Cardiac muscle cell (in vitro differentiated cells and primary cell): ENCODE data around the gene C20orf144. TPM values are rescaled to one million over a fixed set of nuclear protein-coding genes. Genes with fewer than 3 reads are reported as not detected.
A peak's percentile ranks its signal among the peaks of the same experiment; 100 is the strongest.

Experiments used
- DNase-seq, 2 donors: peaks; one replicate each; pipeline versions ENCODE4 v3.0.0 to v3.0.0-alpha.2; 2010 to 2017; ENCODE audit warnings: low read depth in 1 of 2, low spot score in 1 of 2
- H3K27ac ChIP-seq: fragments of 200-600 bp; sonication (generic); 2 replicates; pipeline ENCODE4 v1.5.1; 2016
- H3K27me3 ChIP-seq: fragments of 200-600 bp; sonication (generic); 2 replicates; pipeline ENCODE4 v1.6.0; 2016; ENCODE audit warnings: control low read depth
- H3K36me3 ChIP-seq: fragments of 200-600 bp; sonication (generic); 2 replicates; pipeline ENCODE4 v1.5.1; 2016; ENCODE audit warnings: control low read depth
- H3K4me1 ChIP-seq: fragments of 200-600 bp; sonication (generic); 2 replicates; pipeline ENCODE4 v1.8.1; 2017; ENCODE audit warnings: low read depth, mild to moderate bottlenecking, mixed run types
- H3K4me3 ChIP-seq: fragments of 200-600 bp; sonication (generic); 2 replicates; pipeline ENCODE4 v1.5.1; 2016; ENCODE audit warnings: mild to moderate bottlenecking
- H3K9me3 ChIP-seq: fragments of 200-600 bp; sonication (generic); 2 replicates; pipeline ENCODE4 v1.5.1; 2017; ENCODE audit warnings: low read depth, mild to moderate bottlenecking, control low read depth
- polyA plus RNA-seq: library from polyadenylated mRNA; unstranded; fragments of >200 nt; fragmentation: Nextera tagmentation; extraction: Ambion mirVana; gene quantifications from 2 replicates; pipeline ENCODE4 v1.2.1, GENCODE V29; 2016
- total RNA-seq: library from RNA; depleted of rRNA; stranded (reverse); fragments of >200 nt; gene quantifications from 2 replicates; pipeline ENCODE4 v1.2.3, GENCODE V29; 2016
- TF ChIP-seq, protein P1 (sequence below): IDR thresholded peaks from 2 replicates; pipeline ENCODE4 v1.5.1; 2012; ENCODE audit warnings: low read depth, mild to moderate bottlenecking, low read length

C20orf144 gene
- total and polyA plus RNA-seq, 2 experiments from 2014 or later, result 0.21 to 1.4 TPM

DNA sequence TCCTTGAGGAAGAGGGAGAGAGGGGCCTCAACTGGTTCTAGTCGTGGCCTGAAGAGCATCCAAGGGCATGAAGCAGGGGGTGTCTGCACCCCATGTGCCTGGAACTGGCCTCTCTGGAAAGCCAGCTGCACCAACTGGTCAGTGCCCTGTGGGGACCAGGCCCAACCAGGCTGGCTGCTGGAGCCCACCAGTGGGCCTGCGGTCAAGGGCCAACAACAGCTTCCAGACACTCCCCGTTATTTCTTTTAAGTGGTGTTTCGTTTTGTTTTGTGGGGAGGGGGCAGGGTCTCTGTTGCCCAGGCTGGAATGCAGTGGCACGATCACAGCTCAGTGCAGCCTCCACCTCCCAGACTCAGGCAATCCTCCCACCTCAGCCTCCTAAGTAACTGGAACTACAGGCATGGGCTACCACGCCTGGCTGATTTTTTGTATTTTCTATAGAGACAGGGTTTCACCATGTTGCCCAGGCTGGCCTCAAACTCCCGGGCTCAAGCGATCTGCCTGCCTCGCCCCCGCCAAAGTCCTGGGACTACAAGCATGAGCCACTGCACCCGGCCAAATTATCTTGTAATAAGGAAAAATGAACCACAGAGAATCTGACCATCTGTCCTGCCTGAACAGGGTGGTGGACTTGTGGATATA lies 11.9 kb upstream of the C20orf144 start:
- no peak overlapping the region for H3K4me3 ChIP-seq
- H3K4me1 ChIP-seq, result peaks cover 18% of the 10 kb centered on the region
- TF ChIP-seq, protein P1, sequence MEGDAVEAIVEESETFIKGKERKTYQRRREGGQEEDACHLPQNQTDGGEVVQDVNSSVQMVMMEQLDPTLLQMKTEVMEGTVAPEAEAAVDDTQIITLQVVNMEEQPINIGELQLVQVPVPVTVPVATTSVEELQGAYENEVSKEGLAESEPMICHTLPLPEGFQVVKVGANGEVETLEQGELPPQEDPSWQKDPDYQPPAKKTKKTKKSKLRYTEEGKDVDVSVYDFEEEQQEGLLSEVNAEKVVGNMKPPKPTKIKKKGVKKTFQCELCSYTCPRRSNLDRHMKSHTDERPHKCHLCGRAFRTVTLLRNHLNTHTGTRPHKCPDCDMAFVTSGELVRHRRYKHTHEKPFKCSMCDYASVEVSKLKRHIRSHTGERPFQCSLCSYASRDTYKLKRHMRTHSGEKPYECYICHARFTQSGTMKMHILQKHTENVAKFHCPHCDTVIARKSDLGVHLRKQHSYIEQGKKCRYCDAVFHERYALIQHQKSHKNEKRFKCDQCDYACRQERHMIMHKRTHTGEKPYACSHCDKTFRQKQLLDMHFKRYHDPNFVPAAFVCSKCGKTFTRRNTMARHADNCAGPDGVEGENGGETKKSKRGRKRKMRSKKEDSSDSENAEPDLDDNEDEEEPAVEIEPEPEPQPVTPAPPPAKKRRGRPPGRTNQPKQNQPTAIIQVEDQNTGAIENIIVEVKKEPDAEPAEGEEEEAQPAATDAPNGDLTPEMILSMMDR, result no peak
- H3K36me3 ChIP-seq, result peaks cover 6% of the 10 kb centered on the region
- H3K27ac ChIP-seq, result peak overlapping the region; percentile 42
- no peak for DNase-seq
- no peaks in the 10 kb centered on the region for H3K27me3 ChIP-seq
- H3K9me3 ChIP-seq, result no peaks in the 10 kb centered on the region

DNA sequence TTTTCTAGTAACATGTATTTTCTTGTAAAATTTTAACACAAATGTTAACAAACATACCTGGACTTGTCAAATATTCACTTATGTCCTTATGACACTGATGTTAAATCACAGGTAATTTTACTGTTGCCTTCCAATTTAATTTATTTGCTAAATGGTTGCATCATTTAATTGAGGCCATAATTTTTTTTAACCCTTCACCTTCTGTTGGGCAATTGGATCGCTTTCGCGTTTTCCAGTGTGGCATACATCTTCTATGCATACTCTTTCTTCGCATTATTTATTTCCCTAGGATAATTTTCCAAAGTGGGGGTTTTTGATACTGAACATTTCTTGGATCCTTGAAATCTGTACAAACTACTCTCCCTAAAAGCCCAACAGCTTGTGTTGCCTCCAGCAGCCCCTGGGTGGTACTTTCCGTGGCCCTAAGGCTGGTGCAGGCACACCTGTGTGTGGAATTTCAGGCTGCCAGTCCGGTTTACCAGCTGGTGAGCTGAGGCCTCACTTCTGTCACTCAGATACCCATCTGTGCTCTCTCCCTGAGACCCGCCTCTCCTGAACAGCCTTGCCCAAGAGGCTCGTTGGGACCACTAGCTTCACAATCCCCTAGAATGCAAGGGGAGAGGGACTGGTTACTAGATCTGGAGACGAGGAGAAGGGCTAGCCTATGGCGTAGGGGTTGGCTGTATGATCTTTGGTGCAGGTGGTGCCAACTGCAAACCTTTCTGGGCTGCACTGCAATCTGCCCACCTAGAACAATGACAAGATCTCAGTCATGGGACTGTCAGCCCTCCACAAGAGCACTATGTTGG lies 11.2 kb upstream of the C20orf144 start:
- Histone ChIP-seq H3K27me3 (no peaks in the 10 kb centered on the region), H3K9me3 (no peaks in the 10 kb centered on the region), H3K4me1 (peaks cover 18% of the 10 kb centered on the region), H3K4me3 (no peak overlapping the region), H3K36me3 (no peaks in the 10 kb centered on the region), H3K27ac (no peak overlapping the region)
- no peak for DNase-seq
- TF ChIP-seq, protein P1, result no peak

DNA sequence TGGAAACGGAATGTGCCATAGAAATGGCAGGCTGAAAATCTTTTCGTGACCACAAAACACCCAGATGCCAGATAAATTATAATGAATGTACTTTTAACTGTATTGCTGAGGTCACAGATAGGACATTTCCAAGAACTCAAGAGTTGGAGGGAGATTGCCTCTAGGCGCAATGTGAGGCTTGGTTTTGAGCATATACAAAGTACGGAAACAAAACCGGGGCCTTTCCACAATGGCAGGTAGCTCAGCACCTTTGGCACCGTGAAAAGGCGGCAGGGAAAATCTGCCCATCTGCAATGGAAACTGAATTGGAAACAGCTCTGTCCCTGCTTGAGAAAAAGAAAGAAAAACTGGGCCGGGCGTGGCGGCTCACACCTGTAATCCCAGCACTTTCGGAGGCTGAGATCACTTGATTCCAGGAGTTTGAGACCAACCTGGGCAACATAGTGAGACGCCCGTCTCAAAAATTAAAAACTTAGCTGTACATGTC lies 10.5 kb upstream of the C20orf144 start:
- peak in 1 of 2 donors; percentile 27 for DNase-seq
- Histone ChIP-seq H3K27ac (no peak overlapping the region), H3K4me1 (peaks cover 18% of the 10 kb centered on the region), H3K27me3 (no peaks in the 10 kb centered on the region), H3K4me3 (no peak overlapping the region), H3K9me3 (no peaks in the 10 kb centered on the region), H3K36me3 (no peaks in the 10 kb centered on the region)
- TF ChIP-seq, protein P1, result no peak

GRCh38 chr20:33653218-33653899 lies 8.8 kb upstream of the C20orf144 start:
- Histone ChIP-seq H3K27me3 (no peaks in the 10 kb centered on the region), H3K36me3 (peaks cover 5% of the 10 kb centered on the region), H3K4me1 (peaks cover 16% of the 10 kb centered on the region), H3K4me3 (no peak overlapping the region), H3K27ac (no peak overlapping the region), H3K9me3 (no peaks in the 10 kb centered on the region)
- TF ChIP-seq, protein P1, result peak; percentile 92
- peak; percentile 78 to 79 for DNase-seq

DNA sequence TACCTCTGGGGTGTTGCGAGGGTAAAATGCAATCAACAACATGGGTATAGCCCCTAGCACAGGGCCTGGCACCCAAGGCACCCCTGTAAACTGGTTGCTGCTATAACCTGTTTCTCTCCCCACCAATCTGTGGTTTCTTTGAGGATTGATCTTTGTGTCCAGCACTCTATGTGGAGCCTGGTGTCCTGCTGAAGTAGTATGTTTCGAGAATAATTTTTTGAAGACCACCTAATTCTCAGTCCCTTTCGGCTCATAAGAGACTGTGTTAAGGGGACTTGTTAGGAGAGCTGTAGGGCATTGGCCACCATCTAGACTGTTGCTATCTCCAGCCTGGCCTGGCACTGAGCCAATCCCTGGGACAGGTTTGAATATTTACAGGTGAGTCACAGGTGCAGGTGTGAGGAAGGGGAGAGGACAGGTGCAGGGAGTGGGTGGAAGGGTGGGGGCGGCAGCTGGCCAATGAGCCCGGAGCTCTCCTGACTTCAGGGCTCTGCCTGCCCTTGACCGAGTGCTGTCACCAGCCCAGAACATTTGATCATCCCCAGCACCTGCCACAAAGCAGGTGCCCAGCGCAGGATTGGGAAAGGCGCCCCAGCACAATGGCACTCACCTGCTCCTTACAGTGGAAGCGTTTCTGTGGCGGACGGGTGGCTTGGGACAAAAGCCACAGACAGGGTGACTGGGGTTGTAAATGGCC lies 8.1 kb upstream of the C20orf144 start:
- TF ChIP-seq, protein P1, result no peak
- no peak overlapping the region for H3K4me3 ChIP-seq
- DNase-seq, result no peak
- H3K9me3 ChIP-seq, result no peaks in the 10 kb centered on the region
- H3K27ac ChIP-seq, result peak overlapping the region; percentile 57
- no peaks in the 10 kb centered on the region for H3K27me3 ChIP-seq
- peaks cover 12% of the 10 kb centered on the region for H3K36me3 ChIP-seq
- H3K4me1 ChIP-seq, result peaks cover 10% of the 10 kb centered on the region
